NB4 (cell line): ENCODE measurements around the gene NPTXR.

Experiments
- CTCF ChIP-seq: IDR thresholded peaks from one replicate; pipeline ENCODE4 v1.5.1; 2012; ENCODE audit warnings: low read depth, low read length
- POLR2A ChIP-seq: IDR thresholded peaks from 2 replicates; pipeline ENCODE4 v1.6.1; 2011; ENCODE audit warnings: mild to moderate bottlenecking; ENCODE audit not compliant: insufficient read length; ENCODE audit errors: extremely low read depth
- TF ChIP-seq, protein P1 (sequence below): IDR thresholded peaks from 2 replicates; pipeline ENCODE4 v1.6.1; 2011; ENCODE audit warnings: low read depth, low read length

- TF ChIP-seq POLR2A (no peak), CTCF (no peak)
- TF ChIP-seq, protein P1, sequence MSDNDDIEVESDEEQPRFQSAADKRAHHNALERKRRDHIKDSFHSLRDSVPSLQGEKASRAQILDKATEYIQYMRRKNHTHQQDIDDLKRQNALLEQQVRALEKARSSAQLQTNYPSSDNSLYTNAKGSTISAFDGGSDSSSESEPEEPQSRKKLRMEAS, result no peak
Observed at GRCh38 chr22:38770257-38770949, 73.4 kb downstream of the NPTXR start.
